Left lung (tissue), 10 donors: ENCODE measurements around the gene BMPR1B. TPM values are rescaled to one million over a fixed set of nuclear protein-coding genes. Genes with fewer than 3 reads are reported as not detected.

Experiments used
- ATAC-seq: fragments of 200-7000 bp; cut with Tn5 transposase; one replicate; pipeline ENCODE4 v1.9.1; 2020; ENCODE audit warnings: moderate library complexity
- DNase-seq, 4 donors: peaks; one replicate each; pipeline ENCODE4 v3.0.0-alpha.2; 2013 to 2020
- H3K27ac ChIP-seq, 2 donors: fragments of 200-600 bp; sonication (generic) in 1 of 2; one replicate each; pipeline versions ENCODE4 v1.5.0 to v1.8.0; 2020 to 2021
- H3K27me3 ChIP-seq, 2 donors: fragments of 200-600 bp; sonication (generic) in 1 of 2; one replicate each; pipeline versions ENCODE4 v1.5.0 to v1.8.0; 2020 to 2021
- H3K36me3 ChIP-seq, 2 donors: fragments of 200-600 bp; sonication (generic) in 1 of 2; one replicate each; pipeline versions ENCODE4 v1.5.0 to v1.8.0; 2020 to 2021
- H3K4me1 ChIP-seq, 2 donors: fragments of 200-600 bp; one replicate each; pipeline ENCODE4 v1.8.0; 2021
- H3K4me3 ChIP-seq, 2 donors: fragments of 200-600 bp; sonication (generic) in 1 of 2; one replicate each; pipeline versions ENCODE4 v1.5.0 to v1.8.0; 2020 to 2021; ENCODE audit warnings: mild to moderate bottlenecking in 1 of 2
- H3K9me3 ChIP-seq, 2 donors: fragments of 200-600 bp; sonication (generic) in 1 of 2; one replicate each; pipeline versions ENCODE4 v1.5.0 to v1.8.0; 2020 to 2021
- CTCF ChIP-seq, 2 donors: fragments of 200-600 bp; sonication (generic) in 1 of 2; IDR thresholded peaks; one replicate each; pipeline versions ENCODE4 v1.5.0 to v1.8.0; 2021; ENCODE audit warnings: antibody characterized with exemption in 2 of 2
- intact Hi-C, 2 donors: fragments of 100-400 bp; cut with DNase I; formaldehyde crosslinking; loops; one replicate each; pipeline versions ENCODE4 v1.11.2 to v1.14.2; 2022
- polyA plus RNA-seq, 6 donors: library from polyadenylated mRNA; unstranded; fragments of 120-200 nt; gene quantifications; one replicate each; pipeline ENCODE4 v1.2.1, GENCODE V29; 2013; ENCODE audit not compliant: insufficient read length in 6 of 6
- total RNA-seq, 2 donors: library from RNA; stranded (reverse); fragmentation: NEBNext Ultra II Directional; extraction: Animal tissue kit (Norgen Biotek cat#: 25700); gene quantifications; one replicate each; pipeline ENCODE4 v1.2.1, GENCODE V29; 2021
- donor health status: DM: no; HTN: yes; CAD: no.
- donor health status: DM: no; HTN: no; CAD: no.

Gene BMPR1B
- total and polyA plus RNA-seq, 8 donors = 0.61 to 3.3 (median 1.1) TPM

GRCh38 chr4:94852616-94853015 is 94.9 kb downstream of the BMPR1B start:
- Histone ChIP-seq H3K27me3 (no peaks in the 10 kb centered on the region), H3K4me1 (no peaks in the 10 kb centered on the region), H3K27ac (no peak overlapping the region), H3K36me3 (no peaks in the 10 kb centered on the region), H3K4me3 (no peak overlapping the region), H3K9me3 (no peaks in the 10 kb centered on the region)
- intact Hi-C loops = no loop called here
- ATAC-seq = no peak
- DNase-seq = no peak
- TF ChIP-seq CTCF (IDR thresholded peaks at IDR 0.05) = no peak

- H3K9me3 ChIP-seq = no peaks in the 10 kb centered on the region
- intact Hi-C loops = no loop called here
- TF ChIP-seq CTCF (IDR thresholded peaks at IDR 0.05) = no peak
- no peaks in the 10 kb centered on the region for H3K27me3 ChIP-seq
- no peaks in the 10 kb centered on the region for H3K4me1 ChIP-seq
- no peak for ATAC-seq
- no peak for DNase-seq
- no peak overlapping the region for H3K27ac ChIP-seq
- H3K36me3 ChIP-seq = no peaks in the 10 kb centered on the region
- H3K4me3 ChIP-seq = no peak overlapping the region
These were observed 98.3 kb downstream of the BMPR1B start for GRCh38 chr4:94856030-94856429.

- Histone ChIP-seq H3K4me3 (no peak overlapping the region), H3K36me3 (no peaks in the 10 kb centered on the region), H3K4me1 (no peaks in the 10 kb centered on the region), H3K9me3 (no peaks in the 10 kb centered on the region), H3K27ac (no peak overlapping the region), H3K27me3 (no peaks in the 10 kb centered on the region)
- TF ChIP-seq CTCF (IDR thresholded peaks at IDR 0.05) = no peak
- DNase-seq (no peak), ATAC-seq (no peak)
- intact Hi-C loops = no loop called here
These were observed 112.4 kb downstream of the BMPR1B start for GRCh38 chr4:94870146-94870545.

GRCh38 chr4:94871644-94872305 is 114.0 kb downstream of the BMPR1B start:
- H3K4me1 ChIP-seq = no peaks in the 10 kb centered on the region
- no peak for TF ChIP-seq CTCF (IDR thresholded peaks at IDR 0.05)
- DNase-seq (no peak), ATAC-seq (no peak)
- no peaks in the 10 kb centered on the region for H3K9me3 ChIP-seq
- no peak overlapping the region for H3K27ac ChIP-seq
- no peak overlapping the region for H3K4me3 ChIP-seq
- no peaks in the 10 kb centered on the region for H3K36me3 ChIP-seq
- no peaks in the 10 kb centered on the region for H3K27me3 ChIP-seq
- intact Hi-C loops = no loop called here

- Histone ChIP-seq H3K9me3 (no peaks in the 10 kb centered on the region), H3K4me1 (no peaks in the 10 kb centered on the region), H3K27ac (no peak overlapping the region), H3K27me3 (no peaks in the 10 kb centered on the region), H3K4me3 (no peak overlapping the region), H3K36me3 (no peaks in the 10 kb centered on the region)
- no peak for TF ChIP-seq CTCF (IDR thresholded peaks at IDR 0.05)
- ATAC-seq (no peak), DNase-seq (no peak)
- intact Hi-C loops = no loop called here
These were observed 120.2 kb downstream of the BMPR1B start for GRCh38 chr4:94877973-94878372.
